K562 (cell line): Measurements from ENCODE around the gene SH2D4B. TPM values are rescaled to one million over a fixed set of nuclear protein-coding genes. Genes with fewer than 3 reads are reported as not detected.

ENCODE experiments used
- ARID4B ChIP-seq: sonication (generic); formaldehyde crosslinking; IDR thresholded peaks from 2 replicates; pipeline ENCODE4 v1.8.0; 2022; ENCODE audit warnings: mild to moderate bottlenecking, missing genetic modification reagents
- NFE2 ChIP-seq: IDR thresholded peaks from 2 replicates; pipeline ENCODE4 v1.6.1; 2014; ENCODE audit warnings: antibody characterized with exemption, low read depth
- NFE2L1 ChIP-seq: fragments of 450-650 bp; IDR thresholded peaks from 2 replicates; pipeline ENCODE4 v1.6.1; 2016; ENCODE audit warnings: missing genetic modification characterization, low read depth, mild to moderate bottlenecking, missing compliant biosample characterization, moderate library complexity, borderline replicate concordance
- ZBTB11 ChIP-seq, 3 experiments: fragments of 200-800 bp in 1 of 3; fragments of 250-450 bp in 1 of 3; fragments of 450-650 bp in 1 of 3; sonication (Bioruptor Pico) in 1 of 3; sonication (Bioruptor generic) in 1 of 3; formaldehyde crosslinking in 1 of 3; IDR thresholded peaks; 2 replicates each; pipeline versions ENCODE4 v1.6.1 to v1.8.0; 2016 to 2022; ENCODE audit warnings: mild to moderate bottlenecking in 2 of 3, missing genetic modification characterization in 2 of 3, missing compliant biosample characterization in 1 of 3, moderate library complexity in 1 of 3
- ZBTB8A ChIP-seq: fragments of 450-650 bp; IDR thresholded peaks from 2 replicates; pipeline ENCODE4 v1.6.1; 2018; ENCODE audit warnings: mild to moderate bottlenecking, moderate library complexity; ENCODE audit not compliant: partially characterized antibody
- ZNF354B ChIP-seq: fragments of 250-450 bp; sonication (Bioruptor Pico); IDR thresholded peaks from 2 replicates; pipeline ENCODE4 v1.4.0; 2020
- polyA plus RNA-seq, 8 experiments: library from polyadenylated mRNA; depleted of rRNA in 4 of 8; stranded (reverse) in 5 of 8; unstranded in 3 of 8; fragments of >200 nt; fragmentation: Nextera tagmentation in 2 of 8; fragmentation: Illumina TruSeq in 1 of 8; extraction: Ambion mirVana in 2 of 8; extraction: Trizol in 1 of 8; gene quantifications; 2 replicates each; pipeline versions ENCODE4 v1.2.1 to v1.2.3, GENCODE V29; 2011 to 2014; ENCODE audit warnings: inconsistent platforms in 1 of 8, missing spikeins in 1 of 8
- total RNA-seq, 7 experiments: library from RNA; depleted of rRNA in 6 of 7; stranded (reverse); fragments of >200 nt in 6 of 7; fragmentation: Illumina TruSeq in 2 of 7; extraction: Trizol in 2 of 7; gene quantifications; 2 replicates each; pipeline versions ENCODE4 v1.2.1 to v1.2.3, GENCODE V29; 2011 to 2021; ENCODE audit warnings: low replicate concordance in 1 of 7
- TF ChIP-seq, protein P1 (sequence below): sonication (generic); formaldehyde crosslinking; IDR thresholded peaks from 2 replicates; pipeline ENCODE4 v1.5.0; 2020; ENCODE audit warnings: missing genetic modification reagents

SH2D4B gene
- total and polyA plus RNA-seq, 9 of the 15 experiments (the other 6 are each of a cell fraction or from before 2014, with no cell fraction given): 0.03 to 0.14 (median 0.04) TPM; not detected in 4

GRCh38 chr10:80648106-80648505 is 110.4 kb downstream of the SH2D4B start (continued):
- TF ChIP-seq ZBTB11 (CRISPR knock-in tag; IDR thresholded peaks at IDR 0.05): no peak
- TF ChIP-seq NFE2: no peak
- TF ChIP-seq, protein P1, sequence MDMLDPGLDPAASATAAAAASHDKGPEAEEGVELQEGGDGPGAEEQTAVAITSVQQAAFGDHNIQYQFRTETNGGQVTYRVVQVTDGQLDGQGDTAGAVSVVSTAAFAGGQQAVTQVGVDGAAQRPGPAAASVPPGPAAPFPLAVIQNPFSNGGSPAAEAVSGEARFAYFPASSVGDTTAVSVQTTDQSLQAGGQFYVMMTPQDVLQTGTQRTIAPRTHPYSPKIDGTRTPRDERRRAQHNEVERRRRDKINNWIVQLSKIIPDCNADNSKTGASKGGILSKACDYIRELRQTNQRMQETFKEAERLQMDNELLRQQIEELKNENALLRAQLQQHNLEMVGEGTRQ (CRISPR knock-in tag): no peak
- TF ChIP-seq ARID4B (CRISPR knock-in tag): no peak
- no peak for TF ChIP-seq NFE2L1
- no peak for TF ChIP-seq ZNF354B (CRISPR knock-in tag)
- TF ChIP-seq ZBTB8A: no peak
